Natural killer cell (primary cell): ENCODE data around the gene NAT16. TPM values are rescaled to one million over a fixed set of nuclear protein-coding genes. Genes with fewer than 3 reads are reported as not detected.

Source experiments
- total RNA-seq, 4 donors: library from RNA; stranded (reverse); fragments of 120-200 nt in 1 of 4; gene quantifications; one replicate each; pipeline versions ENCODE4 v1.2.3 to v1.2.4, GENCODE V29; 2013 to 2022

NAT16 gene
- total RNA-seq, 3 donors from 2014 or later (not counting 1 experiment from before 2014, with no cell fraction given): not detected

Other genes starting within 250 kb of the NAT16 start
- gene MUC3A, start 230.8 kb downstream of the NAT16 start, total RNA-seq: under 1 TPM in 1 of 3 donors, not detected in 2; 0.24 TPM
- gene MUC12, start 210.7 kb downstream of the NAT16 start, total RNA-seq: 1 to 10 TPM in 2 of 3 donors, not detected in 1; 1.2 to 4.6 TPM
- not detected for gene MUC17, start 160.2 kb downstream of the NAT16 start, total RNA-seq
- gene TRIM56, start 94.8 kb downstream of the NAT16 start, total RNA-seq: 10 to 100 TPM; 53.6 to 75.8 (median 63.9) TPM
- gene SERPINE1, start 53.2 kb downstream of the NAT16 start, total RNA-seq: 1 to 10 TPM in 2 of 3 donors, under 1 TPM in 1; 0.48 to 5.5 (median 1.1) TPM
- gene AP1S1, start 25.8 kb downstream of the NAT16 start, total RNA-seq: 1 to 10 TPM; 4.3 to 7.0 (median 5.0) TPM
- not detected for gene VGF, start 14.7 kb downstream of the NAT16 start, total RNA-seq
- not detected for gene MOGAT3, start 20.7 kb upstream of the NAT16 start, total RNA-seq
- gene PLOD3, start 37.3 kb upstream of the NAT16 start, total RNA-seq: 10 to 100 TPM; 41.7 to 54.5 (median 45.0) TPM
- gene ZNHIT1, start 37.9 kb upstream of the NAT16 start, total RNA-seq: 10 to 100 TPM; 53.7 to 63.5 (median 60.9) TPM
- 10 to 100 TPM; 13.7 to 22.0 (median 19.3) TPM for gene CLDN15, start 57.5 kb upstream of the NAT16 start, total RNA-seq
- 100 to 1,000 TPM in 2 of 3 donors, 10 to 100 TPM in 1; 99.9 to 119 (median 105) TPM for gene FIS1, start 64.8 kb upstream of the NAT16 start, total RNA-seq
- 1 to 10 TPM; 2.9 to 3.8 (median 3.7) TPM for gene IFT22, start 141.5 kb upstream of the NAT16 start, total RNA-seq
- under 1 TPM in 1 of 3 donors, not detected in 2; 0.16 TPM for gene COL26A1, start 182.6 kb upstream of the NAT16 start, total RNA-seq